ENCODE results near the gene TRRAP.

Gene TRRAP

GRCh38 chr7:99021941-99022560 is 143.7 kb downstream of the TRRAP start:
- no peak for DNase-seq (ENCODE audit: low read depth in 3 of 3, low spot score in 1 of 3)

- DNase-seq (ENCODE audit: low read depth in 3 of 3, low spot score in 1 of 3): no peak
Measured at GRCh38 chr7:99024066-99024465, 145.7 kb downstream of the TRRAP start.

- DNase-seq (ENCODE audit: low read depth in 3 of 3, low spot score in 1 of 3): no peak
Measured at GRCh38 chr7:99027241-99027640, 148.9 kb downstream of the TRRAP start.

- no peak for DNase-seq (ENCODE audit: low read depth in 3 of 3, low spot score in 1 of 3)
Measured at GRCh38 chr7:99027841-99028240, 149.5 kb downstream of the TRRAP start.

GRCh38 chr7:99028261-99028973 is 150.1 kb downstream of the TRRAP start:
- no peak for DNase-seq (ENCODE audit: low read depth in 3 of 3, low spot score in 1 of 3)

GRCh38 chr7:99029466-99030435 is 151.4 kb downstream of the TRRAP start:
- no peak for DNase-seq (ENCODE audit: low read depth in 3 of 3, low spot score in 1 of 3)

- no peak for DNase-seq (ENCODE audit: low read depth in 3 of 3, low spot score in 1 of 3)
Measured at GRCh38 chr7:99030457-99030856, 152.1 kb downstream of the TRRAP start.

GRCh38 chr7:99030951-99031350 is 152.6 kb downstream of the TRRAP start:
- DNase-seq (ENCODE audit: low read depth in 3 of 3, low spot score in 1 of 3): no peak

- no peak for DNase-seq (ENCODE audit: low read depth in 3 of 3, low spot score in 1 of 3)
Measured at GRCh38 chr7:99031496-99031895, 153.2 kb downstream of the TRRAP start.

- no peak for DNase-seq (ENCODE audit: low read depth in 3 of 3, low spot score in 1 of 3)
Measured at GRCh38 chr7:99032928-99033327, 154.6 kb downstream of the TRRAP start.

GRCh38 chr7:99033765-99034164 is 155.4 kb downstream of the TRRAP start:
- no peak for DNase-seq (ENCODE audit: low read depth in 3 of 3, low spot score in 1 of 3)

GRCh38 chr7:99034932-99035722 is 156.8 kb downstream of the TRRAP start:
- no peak for DNase-seq (ENCODE audit: low read depth in 3 of 3, low spot score in 1 of 3)

GRCh38 chr7:99035723-99036545 is 157.6 kb downstream of the TRRAP start:
- no peak for DNase-seq (ENCODE audit: low read depth in 3 of 3, low spot score in 1 of 3)

GRCh38 chr7:99036546-99037111 is 158.3 kb downstream of the TRRAP start:
- no peak for DNase-seq (ENCODE audit: low read depth in 3 of 3, low spot score in 1 of 3)

GRCh38 chr7:99037327-99037940 is 159.1 kb downstream of the TRRAP start:
- no peak for DNase-seq (ENCODE audit: low read depth in 3 of 3, low spot score in 1 of 3)

GRCh38 chr7:99038086-99038855 is 159.9 kb downstream of the TRRAP start:
- no peak for DNase-seq (ENCODE audit: low read depth in 3 of 3, low spot score in 1 of 3)

- DNase-seq (ENCODE audit: low read depth in 3 of 3, low spot score in 1 of 3): no peak
Measured at GRCh38 chr7:99039384-99039891, 161.1 kb downstream of the TRRAP start.
